ENCODE data around the gene SRSF7.

DNA sequence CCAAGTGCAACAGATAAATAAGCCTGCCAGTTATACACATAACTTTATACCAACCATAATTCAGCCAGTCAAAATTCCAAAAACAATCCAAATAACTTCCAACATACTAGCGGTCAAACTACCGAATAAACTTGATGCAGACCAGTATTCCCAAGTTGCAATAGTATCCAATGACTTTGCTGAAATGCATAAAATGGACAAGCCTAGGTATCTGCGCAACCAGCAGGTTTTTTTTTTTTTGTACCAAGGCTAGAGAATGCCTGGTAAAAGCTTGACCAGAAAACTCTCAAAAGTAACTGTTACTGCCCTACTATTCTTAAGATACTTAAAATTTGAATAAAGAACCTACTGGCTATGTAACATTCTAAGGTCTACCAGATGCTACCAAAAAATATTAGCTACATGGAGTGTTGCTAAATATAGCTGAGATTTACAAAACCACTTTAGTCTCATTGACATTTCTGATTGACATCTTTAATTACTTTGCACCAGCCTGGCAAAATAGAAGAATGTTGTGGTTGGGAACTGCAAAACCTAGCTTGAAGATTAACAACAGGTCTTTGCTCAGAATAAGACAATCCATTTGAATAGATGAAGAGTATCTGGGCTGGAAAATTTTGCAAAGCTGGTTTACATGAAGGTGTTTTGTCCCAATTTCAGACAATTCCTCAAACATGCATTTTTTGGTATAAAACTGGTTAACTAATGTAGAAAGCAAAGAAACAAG, 7.3 kb downstream of the SRSF7 start:
- no peak for TF ChIP-seq CTCF (IDR thresholded peaks at IDR 0.05)
- no peak for TF ChIP-seq POLR2AphosphoS5 (IDR thresholded peaks at IDR 0.05; ENCODE audit: insufficient read depth in 1 of 2, low read depth in 1 of 2)
- TF ChIP-seq POLR2A (IDR thresholded peaks at IDR 0.05), result no peak
